HG02610 (cell line): Measurements from ENCODE around the gene CDH4.
"Not testable (repeated sequence)": the region's sequence is repeated elsewhere in the genome, so short reads cannot be mapped to it uniquely, and the experiment has no call there.

Experiments
- ATAC-seq: cut with Tn5 transposase; IDR thresholded peaks from one replicate; pipeline ENCODE4 v1.9.1; 2021; ENCODE audit warnings: mild to moderate bottlenecking, moderate library complexity; ENCODE audit not compliant: unreplicated experiment

The CDH4 gene

GRCh38 chr20:61451009-61451408 lies 198.9 kb downstream of the CDH4 start:
- no peak for ATAC-seq

GRCh38 chr20:61451953-61452352 lies 199.9 kb downstream of the CDH4 start:
- ATAC-seq: no peak

GRCh38 chr20:61453219-61453618 lies 201.2 kb downstream of the CDH4 start:
- no peak for ATAC-seq

- not testable (repeated sequence) for ATAC-seq
Measured at GRCh38 chr20:61453623-61454022, 201.6 kb downstream of the CDH4 start.

DNA sequence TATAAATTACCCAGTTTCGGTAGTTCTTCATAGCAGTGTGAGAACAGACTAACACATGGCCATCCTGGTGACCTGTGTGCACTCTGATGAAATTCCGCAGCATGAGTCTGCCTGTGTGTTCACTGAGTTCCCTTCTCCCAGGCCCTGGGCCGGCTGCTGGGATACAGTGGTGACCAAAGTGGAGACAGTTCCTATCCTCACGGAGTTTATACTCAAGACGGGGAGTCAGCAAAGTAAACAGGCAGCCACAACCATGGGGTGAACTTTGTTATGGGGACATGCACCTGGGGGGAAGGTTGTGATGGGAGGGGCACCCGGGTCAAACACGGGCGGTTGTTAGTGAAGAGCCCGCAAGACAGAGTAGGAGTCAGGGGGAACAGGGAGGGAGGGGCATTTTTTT lies 202.0 kb downstream of the CDH4 start:
- no peak for ATAC-seq

GRCh38 chr20:61455508-61456215 lies 203.6 kb downstream of the CDH4 start:
- no peak for ATAC-seq

GRCh38 chr20:61457725-61458124 lies 205.7 kb downstream of the CDH4 start:
- ATAC-seq: no peak

DNA sequence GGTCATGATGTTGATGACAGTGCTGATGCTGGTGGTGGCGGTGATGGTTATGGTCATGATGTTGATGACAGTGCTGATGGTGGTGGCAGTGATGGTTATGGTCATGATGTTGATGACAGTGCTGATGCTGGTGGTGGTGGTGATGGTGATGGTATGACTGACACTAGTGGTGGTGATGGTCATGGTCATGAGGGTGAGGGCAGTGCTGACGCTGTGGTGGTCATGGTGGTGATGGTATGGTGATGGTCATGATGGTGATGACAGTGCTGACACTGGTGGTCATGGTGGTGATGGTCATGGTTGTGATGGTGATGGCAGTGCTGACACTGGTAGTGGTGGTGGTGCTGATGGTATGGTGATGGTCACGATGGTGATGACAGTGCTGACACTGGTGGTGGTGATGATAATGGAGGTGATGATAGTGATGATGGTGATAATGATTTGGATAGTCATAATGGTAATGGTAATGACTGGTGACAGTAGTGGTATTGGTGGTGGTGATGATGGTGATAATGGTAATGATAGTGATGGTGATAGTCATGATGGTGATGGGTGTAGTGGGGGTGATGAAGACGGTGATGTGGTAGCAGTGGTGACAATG lies 206.2 kb downstream of the CDH4 start:
- no peak for ATAC-seq

DNA sequence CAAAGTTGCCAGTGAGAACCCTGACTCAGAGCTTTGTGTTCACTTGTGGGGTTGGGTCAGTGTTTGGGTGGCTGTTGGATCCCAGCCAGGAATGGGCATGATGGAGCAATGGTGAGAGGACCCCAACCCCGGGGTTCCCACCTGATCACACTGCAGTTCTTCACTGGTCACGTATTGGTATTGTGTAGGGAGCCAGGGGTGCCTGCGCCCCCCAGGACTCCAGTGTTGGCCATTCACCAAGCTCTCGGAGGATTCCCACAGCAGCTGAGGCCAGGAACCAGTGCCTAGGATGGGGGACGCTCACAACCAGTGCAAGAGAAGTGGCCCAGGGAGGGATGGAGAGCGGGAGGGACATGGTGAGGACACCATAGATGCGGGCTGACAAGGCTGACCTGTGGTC lies 207.2 kb downstream of the CDH4 start:
- no peak for ATAC-seq

GRCh38 chr20:61459705-61460104 lies 207.6 kb downstream of the CDH4 start:
- ATAC-seq: no peak

DNA sequence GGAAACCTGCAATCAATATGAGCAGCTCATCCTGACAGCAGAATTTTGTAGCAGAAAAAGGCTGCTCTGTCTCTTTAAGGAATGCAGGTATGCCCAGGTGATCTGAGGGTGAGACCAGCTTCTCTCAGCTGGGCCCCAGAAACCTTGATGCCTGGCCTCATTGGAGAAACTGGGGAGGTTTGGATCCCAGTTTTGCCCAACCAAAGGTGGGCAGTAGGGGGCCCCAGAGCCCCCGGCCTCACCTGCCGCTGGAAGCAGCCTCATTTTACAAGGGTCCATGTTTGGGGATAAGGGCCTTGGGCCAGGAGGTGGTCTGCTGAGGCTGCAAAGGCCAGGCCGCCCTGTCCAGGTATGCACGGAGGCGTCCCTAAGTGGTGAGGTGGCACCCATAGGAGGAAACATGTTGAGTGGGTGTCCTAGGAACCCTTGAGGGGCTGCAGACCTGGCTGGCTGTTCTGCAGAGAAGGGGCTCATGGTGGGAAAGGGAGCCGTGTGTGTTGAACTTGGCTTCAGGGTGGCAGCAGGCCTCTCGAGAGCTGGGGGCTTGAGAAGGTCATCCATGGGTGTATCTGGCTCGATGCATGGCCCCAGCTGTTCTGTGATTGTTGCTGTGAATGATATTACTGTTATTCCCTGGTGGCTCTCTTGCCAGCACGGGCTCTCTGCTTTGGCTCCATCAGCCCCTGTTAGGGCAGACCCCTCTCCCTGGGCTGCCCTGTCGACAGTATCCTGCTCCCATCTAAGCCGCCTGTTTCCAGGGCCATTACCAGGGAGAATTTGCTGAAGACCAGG lies 208.4 kb downstream of the CDH4 start:
- ATAC-seq: no peak

GRCh38 chr20:61461461-61461860 lies 209.4 kb downstream of the CDH4 start:
- ATAC-seq: no peak

DNA sequence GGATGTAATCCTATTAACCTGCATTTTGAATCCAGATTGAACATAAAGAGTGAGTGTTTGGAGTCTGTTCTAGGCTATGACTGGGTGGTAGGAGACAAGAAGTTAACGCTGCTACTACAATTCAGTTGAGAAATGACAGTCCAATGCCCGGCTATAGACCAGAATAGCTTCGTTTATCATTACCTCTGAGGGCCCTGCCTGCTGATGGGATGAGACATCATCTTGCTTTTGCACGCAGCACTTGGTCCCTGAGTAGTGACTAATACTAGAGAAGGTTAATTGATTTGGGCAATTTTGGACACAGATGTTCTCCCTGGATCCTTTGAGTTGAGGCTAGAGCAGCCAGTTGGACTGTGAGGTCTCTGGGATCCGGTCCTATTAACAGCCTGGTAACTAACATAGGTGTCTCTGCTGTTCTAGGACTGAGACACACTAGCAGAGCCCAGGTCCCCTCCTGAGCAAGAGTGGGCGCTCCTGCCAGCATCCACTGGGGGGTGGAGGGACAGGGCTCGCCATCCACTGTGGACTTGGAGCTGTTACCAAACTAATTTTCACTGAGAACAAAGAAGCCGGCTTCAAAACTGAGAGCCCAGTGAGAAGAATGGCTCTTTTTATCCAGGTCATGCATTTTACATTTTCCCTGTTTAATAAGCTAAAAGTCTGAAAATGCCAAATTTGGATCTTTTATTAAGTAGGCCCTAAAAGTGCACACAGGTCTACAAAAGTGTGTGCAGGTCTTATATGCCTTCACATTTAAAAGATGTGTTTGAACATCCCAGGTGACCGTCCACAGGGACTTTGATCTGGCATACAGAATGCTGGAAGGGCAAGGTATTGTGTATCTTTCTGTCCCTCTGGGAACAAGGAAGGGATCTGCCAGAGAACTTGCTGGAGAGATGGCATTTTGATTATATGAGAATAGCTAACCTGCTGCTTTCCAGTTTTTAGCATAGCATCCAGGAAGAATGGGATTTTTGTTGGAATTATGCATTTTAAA lies 212.5 kb downstream of the CDH4 start:
- ATAC-seq: no peak

DNA sequence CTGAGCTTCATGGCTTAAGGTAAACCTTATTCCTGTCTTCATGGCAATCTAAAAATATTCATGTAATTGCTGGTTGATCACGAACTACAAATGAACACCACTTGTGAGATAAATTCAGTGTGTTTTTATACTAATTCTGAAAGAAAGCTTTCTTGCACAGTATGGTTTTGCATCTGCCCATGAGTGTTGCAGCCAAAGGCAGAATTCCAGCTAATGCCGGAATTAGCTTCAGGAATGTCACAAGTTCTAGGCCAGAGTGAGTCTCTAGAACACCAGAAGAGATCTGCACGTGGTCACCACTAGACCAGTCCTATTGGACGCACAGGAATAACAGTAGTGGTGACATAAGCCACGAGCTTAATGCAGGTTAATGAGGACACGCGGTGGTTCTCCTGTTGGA lies 223.7 kb downstream of the CDH4 start:
- ATAC-seq: no peak

GRCh38 chr20:61476956-61477355 lies 224.9 kb downstream of the CDH4 start:
- no peak for ATAC-seq

- ATAC-seq: no peak
Measured at GRCh38 chr20:61477451-61477861, 225.4 kb downstream of the CDH4 start.

- ATAC-seq: no peak
Measured at GRCh38 chr20:61478094-61478493, 226.0 kb downstream of the CDH4 start.

DNA sequence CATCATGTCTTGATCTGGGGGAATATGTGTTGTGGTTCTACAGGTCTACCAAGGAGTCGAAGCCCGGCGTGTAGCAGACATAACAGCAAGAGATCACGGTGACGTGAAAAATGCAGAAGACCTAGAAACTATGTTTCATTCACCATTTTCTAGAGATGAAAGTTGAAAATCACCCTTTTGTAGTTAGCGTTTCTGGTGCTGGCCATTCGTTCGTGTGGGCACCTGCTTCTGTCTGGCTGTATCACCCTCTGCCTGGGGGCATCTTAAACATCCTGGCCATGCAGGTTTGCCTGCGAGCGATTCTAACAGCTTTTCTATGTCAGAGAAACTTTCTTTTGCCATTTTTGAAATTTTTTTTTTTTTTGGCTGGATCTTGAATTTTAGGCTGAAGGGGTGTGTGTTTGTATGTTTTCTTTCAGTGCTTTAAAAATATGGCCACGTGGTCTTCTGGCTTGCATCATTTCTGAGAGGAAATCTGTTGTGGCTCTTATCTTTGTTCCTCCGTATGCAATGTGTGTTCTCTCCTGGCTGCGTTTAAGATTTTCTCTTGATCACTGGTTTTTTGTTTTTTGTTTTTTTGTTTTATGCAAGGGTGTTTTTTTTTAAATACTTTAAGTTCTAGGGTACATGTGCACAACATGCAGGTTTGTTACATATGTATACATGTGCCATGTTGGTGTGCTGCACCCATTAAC lies 226.7 kb downstream of the CDH4 start:
- ATAC-seq: no peak

- ATAC-seq: not testable (repeated sequence)
Measured at GRCh38 chr20:61479433-61479832, 227.4 kb downstream of the CDH4 start.

GRCh38 chr20:61480158-61480825 lies 228.2 kb downstream of the CDH4 start:
- no peak for ATAC-seq
